ENCODE data around the gene DHRS1.

DHRS1 gene

GRCh38 chr14:24266344-24267244 is 33.0 kb downstream of the DHRS1 start:
- Histone ChIP-seq H3K36me3 (ENCODE audit: insufficient read depth, low read depth, low read length) (no peaks in the 10 kb centered on the region), H3K9ac (ENCODE audit: low read depth, low read length) (no peak overlapping the region), H3K27me3 (ENCODE audit: insufficient read depth, low read length) (no peaks in the 10 kb centered on the region), H3K4me1 (ENCODE audit: insufficient read depth, low read length) (peaks cover 4% of the 10 kb centered on the region; the same call in 1 of the 2 replicates), H3K9me3 (ENCODE audit: insufficient read depth, low read depth, low read length) (no peaks in the 10 kb centered on the region), H3K27ac (ENCODE audit: low read length) (no peak overlapping the region), H3K4me3 (ENCODE audit: low read length) (no peak overlapping the region)

DNA sequence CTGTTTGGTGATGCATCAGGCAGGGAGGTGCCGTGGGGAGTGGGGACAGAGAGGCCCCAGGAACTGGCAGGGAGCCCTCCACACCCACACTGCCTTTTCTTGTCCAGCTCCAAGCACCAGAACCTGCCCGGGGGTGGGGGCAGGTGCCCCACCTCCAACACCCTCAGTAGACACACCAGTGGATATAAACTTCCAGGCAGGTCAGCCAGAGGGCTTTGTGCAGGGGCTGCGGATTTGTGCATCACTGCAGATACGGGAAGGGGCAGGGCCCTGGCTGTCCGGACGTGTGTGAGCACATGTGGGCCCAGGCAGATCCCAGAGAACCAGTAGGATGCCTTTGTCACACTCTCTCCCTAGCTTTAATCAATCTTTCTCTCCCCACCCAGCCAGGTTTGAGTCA is 35.3 kb downstream of the DHRS1 start:
- H3K9ac ChIP-seq (ENCODE audit: low read depth, low read length): no peak overlapping the region
- peaks cover 4% of the 10 kb centered on the region; the same call in 1 of the 2 replicates for H3K4me1 ChIP-seq (ENCODE audit: insufficient read depth, low read length)
- H3K4me3 ChIP-seq (ENCODE audit: low read length): no peak overlapping the region
- H3K27ac ChIP-seq (ENCODE audit: low read length): no peak overlapping the region
- H3K27me3 ChIP-seq (ENCODE audit: insufficient read depth, low read length): no peaks in the 10 kb centered on the region
- H3K9me3 ChIP-seq (ENCODE audit: insufficient read depth, low read depth, low read length): no peaks in the 10 kb centered on the region
- H3K36me3 ChIP-seq (ENCODE audit: insufficient read depth, low read depth, low read length): no peaks in the 10 kb centered on the region

DNA sequence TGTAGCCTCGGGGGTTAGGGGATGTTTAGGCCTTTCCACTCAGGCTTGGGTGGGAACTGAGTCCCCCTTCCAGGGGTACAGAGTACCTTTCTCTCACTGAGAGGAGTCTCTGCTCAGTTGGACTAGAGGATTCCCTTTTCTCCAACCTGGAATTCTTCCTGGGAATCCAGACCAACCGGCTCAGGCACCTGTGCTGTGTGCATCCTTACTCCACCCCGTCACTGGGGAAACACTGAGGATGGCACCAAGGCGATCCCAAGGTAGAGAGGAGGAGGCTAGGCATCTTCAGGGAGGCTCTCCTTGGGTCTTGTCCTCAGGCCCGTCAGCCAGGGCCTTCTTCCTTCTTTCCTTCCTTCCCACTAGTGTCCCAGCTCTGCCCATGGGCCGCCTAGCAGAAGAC is 35.7 kb downstream of the DHRS1 start:
- H3K9me3 ChIP-seq (ENCODE audit: insufficient read depth, low read depth, low read length): no peaks in the 10 kb centered on the region
- no peak overlapping the region for H3K27ac ChIP-seq (ENCODE audit: low read length)
- no peaks in the 10 kb centered on the region for H3K27me3 ChIP-seq (ENCODE audit: insufficient read depth, low read length)
- no peak overlapping the region for H3K4me3 ChIP-seq (ENCODE audit: low read length)
- peaks cover 4% of the 10 kb centered on the region; the same call in 1 of the 2 replicates for H3K4me1 ChIP-seq (ENCODE audit: insufficient read depth, low read length)
- no peak overlapping the region; the same call in 1 of the 2 replicates for H3K9ac ChIP-seq (ENCODE audit: low read depth, low read length)
- H3K36me3 ChIP-seq (ENCODE audit: insufficient read depth, low read depth, low read length): no peaks in the 10 kb centered on the region

DNA sequence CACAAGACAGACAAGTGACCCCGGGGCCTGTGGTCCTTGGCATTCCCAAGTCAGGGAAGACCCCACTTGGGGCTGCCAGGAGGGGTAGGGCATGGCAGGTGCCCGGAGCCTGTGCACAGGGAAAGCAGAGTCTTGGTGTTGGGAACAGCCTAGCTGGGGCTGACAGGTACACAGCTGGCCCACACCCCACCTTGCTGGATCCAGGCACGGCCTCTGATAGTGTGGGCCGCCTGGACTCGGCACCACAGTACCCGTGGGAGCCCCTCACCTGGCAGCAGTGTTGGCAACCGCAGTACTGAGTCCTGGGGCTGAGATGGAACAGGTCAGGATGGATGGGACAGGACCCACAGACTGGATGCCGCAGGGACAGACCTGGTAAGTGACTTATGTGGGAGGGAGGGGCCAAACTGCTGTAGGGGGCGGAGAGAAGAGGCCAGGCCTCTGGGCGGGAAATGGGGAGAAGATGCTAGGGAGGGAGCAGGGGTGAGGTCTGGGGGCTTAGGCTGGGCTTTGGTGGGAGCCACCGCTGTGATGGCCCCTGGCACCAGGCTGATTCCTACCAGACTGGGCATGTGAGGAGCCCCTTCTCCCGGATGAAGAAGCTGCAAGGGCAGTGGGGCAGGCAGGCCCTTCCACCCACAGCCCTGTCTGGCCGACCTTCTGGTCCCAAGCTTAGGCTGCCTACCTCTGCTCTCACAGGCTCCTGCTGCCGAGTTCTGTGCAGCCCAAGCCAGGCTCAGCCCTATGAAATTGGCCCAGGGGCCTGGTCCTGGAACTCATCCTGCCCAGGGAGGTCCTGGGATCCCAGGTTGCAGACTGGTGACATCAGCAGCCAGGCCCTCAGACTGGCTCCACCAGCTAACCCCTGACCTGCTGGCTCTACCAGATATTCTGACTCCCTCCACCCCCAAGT is 36.5 kb downstream of the DHRS1 start, which contains the start of gene TGM1:
Gene TGM1, minus strand, starts transcription at position 357 of the 913 bp plus-strand sequence. CDS start 825 bp downstream, outside the sequence.
- Histone ChIP-seq H3K9ac (ENCODE audit: low read depth, low read length) (peak within 1 kb of the TSS; percentile 6; the same call in 1 of the 2 replicates), H3K36me3 (ENCODE audit: insufficient read depth, low read depth, low read length) (no peaks in the 10 kb centered on the region), H3K27ac (ENCODE audit: low read length) (no peak within 1 kb of the TSS), H3K9me3 (ENCODE audit: insufficient read depth, low read depth, low read length) (no peaks in the 10 kb centered on the region), H3K4me1 (ENCODE audit: insufficient read depth, low read length) (peaks cover 4% of the 10 kb centered on the region; the same call in 1 of the 2 replicates), H3K4me3 (ENCODE audit: low read length) (no peak within 1 kb of the TSS), H3K27me3 (ENCODE audit: insufficient read depth, low read length) (no peaks in the 10 kb centered on the region)

DNA sequence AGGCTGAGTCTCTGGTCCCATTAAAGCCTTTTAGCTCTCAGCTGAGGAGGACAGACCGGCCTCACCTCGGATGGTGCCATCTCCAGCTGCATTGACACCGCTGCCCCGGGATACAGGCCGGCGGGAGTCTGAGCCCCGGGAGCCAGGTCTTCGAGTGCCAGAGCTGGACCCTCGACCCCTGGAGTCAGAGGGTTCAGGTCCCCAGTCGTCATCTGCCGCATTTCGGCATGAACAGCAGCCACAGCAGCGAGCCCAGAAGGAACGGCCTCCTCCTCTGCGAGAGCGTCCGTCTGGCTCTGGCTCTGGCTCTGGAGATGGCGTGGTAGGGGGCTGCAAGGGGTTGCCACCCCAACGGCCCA is 37.6 kb downstream of the DHRS1 start:
- Histone ChIP-seq H3K27me3 (ENCODE audit: insufficient read depth, low read length) (no peaks in the 10 kb centered on the region), H3K4me3 (ENCODE audit: low read length) (no peak overlapping the region), H3K4me1 (ENCODE audit: insufficient read depth, low read length) (peaks cover 4% of the 10 kb centered on the region; the same call in 1 of the 2 replicates), H3K9ac (ENCODE audit: low read depth, low read length) (no peak overlapping the region), H3K9me3 (ENCODE audit: insufficient read depth, low read depth, low read length) (no peaks in the 10 kb centered on the region), H3K36me3 (ENCODE audit: insufficient read depth, low read depth, low read length) (no peaks in the 10 kb centered on the region), H3K27ac (ENCODE audit: low read length) (no peak overlapping the region)

- Histone ChIP-seq H3K36me3 (ENCODE audit: insufficient read depth, low read depth, low read length) (no peaks in the 10 kb centered on the region), H3K9me3 (ENCODE audit: insufficient read depth, low read depth, low read length) (no peaks in the 10 kb centered on the region)
Measured at GRCh38 chr14:24261256-24261968, 38.2 kb downstream of the DHRS1 start.

GRCh38 chr14:24260780-24261157 is 38.8 kb downstream of the DHRS1 start:
- no peaks in the 10 kb centered on the region for H3K27me3 ChIP-seq (ENCODE audit: insufficient read depth, low read length)
- no peak overlapping the region for H3K4me3 ChIP-seq (ENCODE audit: low read length)
- no peak overlapping the region for H3K27ac ChIP-seq (ENCODE audit: low read length)
- H3K9ac ChIP-seq (ENCODE audit: low read depth, low read length): no peak overlapping the region
- H3K4me1 ChIP-seq (ENCODE audit: insufficient read depth, low read length): peaks cover 4% of the 10 kb centered on the region; the same call in 1 of the 2 replicates
- H3K9me3 ChIP-seq (ENCODE audit: insufficient read depth, low read depth, low read length): no peaks in the 10 kb centered on the region
- no peaks in the 10 kb centered on the region for H3K36me3 ChIP-seq (ENCODE audit: insufficient read depth, low read depth, low read length)

More at GRCh38 chr14:24261256-24261968, 38.2 kb downstream of the DHRS1 start:
- no peaks in the 10 kb centered on the region for H3K27me3 ChIP-seq (ENCODE audit: insufficient read depth, low read length)
- no peak overlapping the region for H3K4me3 ChIP-seq (ENCODE audit: low read length)
- no peak overlapping the region for H3K27ac ChIP-seq (ENCODE audit: low read length)
- peaks cover 4% of the 10 kb centered on the region; the same call in 1 of the 2 replicates for H3K4me1 ChIP-seq (ENCODE audit: insufficient read depth, low read length)
- no peak overlapping the region for H3K9ac ChIP-seq (ENCODE audit: low read depth, low read length)

DNA sequence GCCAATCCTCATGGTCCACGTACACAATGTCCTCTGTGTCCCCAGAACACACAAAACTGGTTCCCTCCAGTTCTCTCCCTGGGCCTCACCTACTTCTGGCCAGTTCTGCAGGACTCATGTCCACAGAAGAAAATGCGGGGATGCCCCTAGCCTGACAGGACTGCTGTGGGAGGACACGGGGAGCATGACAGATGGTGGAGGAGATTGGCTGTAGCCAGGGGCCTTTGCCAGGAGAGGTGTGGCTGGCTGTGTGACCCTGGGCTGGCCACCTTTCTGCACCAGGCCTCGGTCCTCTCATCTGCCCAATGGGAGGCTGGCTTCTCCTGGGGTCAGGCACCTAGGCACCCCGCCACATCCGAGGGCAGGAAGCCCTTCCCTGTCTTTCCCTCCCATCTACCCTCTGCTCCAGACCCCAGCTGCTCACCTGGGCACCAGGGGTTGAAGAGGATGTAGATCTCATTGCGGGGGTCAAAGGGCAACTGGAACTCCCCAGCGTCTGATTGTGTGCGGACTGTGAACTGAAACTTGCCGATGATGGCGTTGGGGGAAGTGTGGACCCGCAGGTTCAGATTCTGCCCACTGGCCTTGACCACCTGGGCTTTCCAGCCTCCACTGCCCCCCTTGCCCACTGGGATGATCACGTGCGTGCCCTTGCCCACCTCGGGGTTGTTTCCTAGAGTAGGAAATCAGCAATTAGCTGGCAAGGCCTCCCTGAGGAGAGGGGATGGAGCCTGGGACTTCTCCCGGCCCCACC is 39.4 kb downstream of the DHRS1 start:
- no peak overlapping the region; the same call in 1 of the 2 replicates for H3K9ac ChIP-seq (ENCODE audit: low read depth, low read length)
- no peaks in the 10 kb centered on the region for H3K36me3 ChIP-seq (ENCODE audit: insufficient read depth, low read depth, low read length)
- H3K4me3 ChIP-seq (ENCODE audit: low read length): no peak overlapping the region
- H3K9me3 ChIP-seq (ENCODE audit: insufficient read depth, low read depth, low read length): no peaks in the 10 kb centered on the region
- H3K27me3 ChIP-seq (ENCODE audit: insufficient read depth, low read length): no peaks in the 10 kb centered on the region
- no peak overlapping the region for H3K27ac ChIP-seq (ENCODE audit: low read length)
- peaks cover 4% of the 10 kb centered on the region; the same call in 1 of the 2 replicates for H3K4me1 ChIP-seq (ENCODE audit: insufficient read depth, low read length)

GRCh38 chr14:24259282-24260025 is 40.1 kb downstream of the DHRS1 start:
- Histone ChIP-seq H3K9ac (ENCODE audit: low read depth, low read length) (no peak overlapping the region), H3K4me3 (ENCODE audit: low read length) (no peak overlapping the region), H3K27ac (ENCODE audit: low read length) (no peak overlapping the region), H3K4me1 (ENCODE audit: insufficient read depth, low read length) (peaks cover 4% of the 10 kb centered on the region; the same call in 1 of the 2 replicates), H3K27me3 (ENCODE audit: insufficient read depth, low read length) (no peaks in the 10 kb centered on the region), H3K36me3 (ENCODE audit: insufficient read depth, low read depth, low read length) (no peaks in the 10 kb centered on the region), H3K9me3 (ENCODE audit: insufficient read depth, low read depth, low read length) (no peaks in the 10 kb centered on the region)

GRCh38 chr14:24258548-24259265 is 40.9 kb downstream of the DHRS1 start:
- Histone ChIP-seq H3K36me3 (ENCODE audit: insufficient read depth, low read depth, low read length) (no peaks in the 10 kb centered on the region), H3K27ac (ENCODE audit: low read length) (no peak overlapping the region), H3K27me3 (ENCODE audit: insufficient read depth, low read length) (no peaks in the 10 kb centered on the region), H3K9ac (ENCODE audit: low read depth, low read length) (no peak overlapping the region), H3K4me1 (ENCODE audit: insufficient read depth, low read length) (0 out of 2 replicates have a peak, but pooled peaks cover under 1% of the 10 kb centered on the region), H3K4me3 (ENCODE audit: low read length) (no peak overlapping the region), H3K9me3 (ENCODE audit: insufficient read depth, low read depth, low read length) (no peaks in the 10 kb centered on the region)
